Measurements from ENCODE around the gene NAP1L4.

Gene NAP1L4, protein sequence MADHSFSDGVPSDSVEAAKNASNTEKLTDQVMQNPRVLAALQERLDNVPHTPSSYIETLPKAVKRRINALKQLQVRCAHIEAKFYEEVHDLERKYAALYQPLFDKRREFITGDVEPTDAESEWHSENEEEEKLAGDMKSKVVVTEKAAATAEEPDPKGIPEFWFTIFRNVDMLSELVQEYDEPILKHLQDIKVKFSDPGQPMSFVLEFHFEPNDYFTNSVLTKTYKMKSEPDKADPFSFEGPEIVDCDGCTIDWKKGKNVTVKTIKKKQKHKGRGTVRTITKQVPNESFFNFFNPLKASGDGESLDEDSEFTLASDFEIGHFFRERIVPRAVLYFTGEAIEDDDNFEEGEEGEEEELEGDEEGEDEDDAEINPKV

DNA sequence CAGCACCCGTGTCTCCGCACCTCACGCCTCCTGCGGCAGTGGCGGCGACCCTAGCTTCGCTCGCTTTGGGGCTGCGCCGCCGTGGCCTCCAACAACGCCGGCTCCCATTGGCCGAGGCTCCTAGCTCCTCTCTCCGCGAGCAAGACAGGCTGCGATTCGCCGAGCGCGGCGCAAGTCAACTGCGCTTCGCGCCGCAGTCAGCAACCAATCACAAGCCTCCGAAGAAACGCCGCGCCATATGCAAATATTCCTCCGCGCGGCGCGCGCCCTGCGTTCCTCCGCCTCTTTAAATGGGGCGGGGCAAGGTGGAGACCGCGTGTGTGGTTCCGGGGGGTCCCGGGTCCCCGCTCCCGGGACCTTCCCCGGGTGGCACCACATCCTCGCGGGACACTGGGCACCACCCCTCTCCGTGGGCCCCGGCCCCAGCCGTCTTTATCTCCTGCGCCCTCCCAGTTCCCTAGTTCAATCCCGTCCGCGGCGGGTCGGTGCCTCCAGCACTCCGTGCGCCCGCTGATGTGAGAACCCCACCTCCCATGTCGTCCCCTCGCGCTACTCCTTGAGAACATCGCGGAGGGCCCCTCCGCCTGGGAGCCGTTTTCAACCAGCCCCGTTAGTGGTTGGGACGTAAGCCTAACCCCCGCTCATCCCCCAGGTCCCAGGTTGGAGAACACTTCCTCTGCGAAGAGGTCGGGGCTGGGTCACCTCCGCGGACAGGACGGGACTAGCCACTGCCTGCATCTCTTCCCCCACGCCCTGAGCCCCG is at the start of gene NAP1L4:
Gene NAP1L4 (minus strand): TSS at position 96 of the 763 bp plus-strand sequence. CDS start 13,109 bp downstream, outside the sequence.
- peak; percentile 95 for DNase-seq

DNA sequence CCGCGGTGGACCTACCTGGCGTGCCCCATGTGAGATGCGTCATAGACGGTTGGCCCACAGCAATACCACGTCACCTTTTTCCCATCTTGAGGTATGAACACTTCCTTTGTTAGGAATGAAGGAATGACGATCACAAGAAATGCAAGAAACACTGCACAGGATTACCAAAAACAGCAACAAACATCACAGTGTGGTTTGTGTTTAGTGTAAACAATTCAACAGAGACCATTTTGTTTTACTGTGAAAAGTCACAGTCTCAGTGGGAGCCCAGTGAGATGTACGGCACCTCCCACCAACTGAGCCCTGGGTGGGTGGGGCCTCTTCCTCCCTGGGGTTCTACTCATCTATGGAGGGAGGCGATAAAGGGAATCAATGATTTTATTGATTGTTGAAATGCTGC is 48.8 kb upstream of the NAP1L4 start:
- no peak for DNase-seq

GRCh38 chr11:3037945-3038271 is 45.8 kb upstream of the NAP1L4 start:
- DNase-seq: no peak

DNA sequence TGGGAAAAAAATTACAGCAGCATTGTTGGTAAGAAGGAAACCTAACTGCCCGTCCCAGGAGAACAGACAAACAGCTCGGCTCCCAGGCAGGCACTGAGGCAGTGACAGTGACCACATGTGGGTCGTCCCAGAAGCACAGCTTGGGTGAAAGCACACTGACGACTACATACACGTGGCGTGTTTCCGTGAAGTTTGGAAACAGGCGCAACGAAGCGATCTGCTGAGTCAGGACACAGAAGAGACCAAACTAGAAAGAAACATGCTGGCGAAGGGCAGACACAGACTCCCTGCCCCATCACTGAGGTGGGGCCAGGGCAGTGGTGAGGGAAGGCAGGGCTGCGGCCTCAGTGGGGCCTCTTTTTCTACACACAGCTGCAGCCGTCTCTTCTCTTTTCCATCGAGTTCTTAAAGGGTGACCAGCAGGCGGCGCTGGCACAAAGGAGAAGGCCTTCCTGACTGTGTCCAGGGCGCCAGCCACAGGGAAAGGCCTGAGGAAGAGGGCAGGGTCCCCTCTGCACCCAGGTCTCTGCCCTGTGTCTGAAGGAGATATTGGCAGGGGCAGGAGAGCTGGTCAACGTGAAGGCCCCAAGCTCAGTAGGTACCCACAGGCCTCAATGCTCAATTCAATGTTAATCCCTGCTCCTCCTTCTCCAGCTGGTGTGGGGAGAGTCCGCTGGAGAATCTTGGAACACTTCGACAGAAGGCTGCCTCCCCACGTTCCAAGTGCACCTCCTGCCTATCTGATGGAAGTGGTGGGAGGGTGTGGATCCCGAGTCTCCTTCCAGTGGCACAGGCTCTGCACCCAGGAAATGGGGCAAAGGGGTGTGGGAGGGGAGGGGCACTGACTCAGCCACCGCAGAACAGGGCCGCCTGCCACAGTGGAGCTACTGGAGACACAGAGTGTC is 45.2 kb upstream of the NAP1L4 start:
- peak; percentile 58 for DNase-seq

DNA sequence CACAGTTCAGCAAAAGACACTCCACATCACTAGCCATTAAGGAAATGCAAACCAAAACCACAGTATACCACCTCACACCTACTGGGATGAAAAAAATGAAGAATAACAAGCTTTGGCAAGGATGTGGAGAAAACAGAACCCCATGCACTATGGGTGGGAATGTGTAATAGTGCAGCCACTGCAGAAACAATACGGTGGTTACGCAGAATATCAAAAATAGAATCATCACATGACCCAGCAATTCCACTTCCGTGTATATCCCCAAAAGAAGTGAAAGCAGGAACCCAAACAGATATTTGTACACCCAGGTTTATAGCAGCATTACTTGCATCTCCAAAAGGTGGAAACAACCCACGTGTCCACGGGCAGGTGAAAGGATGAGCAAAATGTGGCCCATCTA is 44.3 kb upstream of the NAP1L4 start:
- DNase-seq: no peak

GRCh38 chr11:3035333-3035732 is 43.2 kb upstream of the NAP1L4 start:
- no peak for DNase-seq

DNA sequence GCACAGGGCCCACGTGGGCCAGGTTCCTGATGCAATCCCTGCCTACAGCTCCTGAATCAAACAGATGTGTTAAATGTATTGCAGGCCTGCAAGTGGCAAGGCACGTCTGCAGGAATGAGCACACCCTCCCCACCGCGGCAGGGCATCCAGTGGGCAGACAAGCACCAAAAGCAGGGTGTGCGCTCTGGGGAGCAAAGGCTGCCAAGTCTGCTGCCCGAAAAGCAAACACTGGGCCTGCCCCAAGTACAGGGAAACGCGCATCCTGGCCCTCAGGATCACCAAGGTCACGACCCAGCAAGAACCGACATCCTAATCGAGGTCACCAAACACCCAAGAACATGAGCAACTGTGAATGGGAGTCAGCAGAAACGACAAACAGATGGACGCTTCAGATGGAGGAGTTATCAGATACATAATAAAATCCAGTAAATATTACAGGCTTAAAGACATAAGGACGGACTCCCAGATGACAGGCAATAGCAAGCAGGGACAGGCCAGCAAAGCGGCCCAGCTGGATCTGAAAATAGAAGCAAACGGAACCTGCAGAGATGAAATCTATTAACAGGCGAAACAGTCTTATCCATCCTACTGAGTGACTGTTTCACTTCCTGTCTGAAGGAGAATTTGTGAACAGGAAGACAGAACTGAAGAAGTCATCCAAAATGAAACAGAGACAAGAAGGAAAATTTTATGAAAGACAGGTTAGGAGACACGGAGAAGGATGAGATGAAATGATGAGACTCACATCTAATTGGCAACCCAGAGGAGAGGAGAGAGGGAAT is 38.4 kb upstream of the NAP1L4 start:
- no peak for DNase-seq

GRCh38 chr11:3028813-3029212 is 36.7 kb upstream of the NAP1L4 start:
- DNase-seq: no peak

DNA sequence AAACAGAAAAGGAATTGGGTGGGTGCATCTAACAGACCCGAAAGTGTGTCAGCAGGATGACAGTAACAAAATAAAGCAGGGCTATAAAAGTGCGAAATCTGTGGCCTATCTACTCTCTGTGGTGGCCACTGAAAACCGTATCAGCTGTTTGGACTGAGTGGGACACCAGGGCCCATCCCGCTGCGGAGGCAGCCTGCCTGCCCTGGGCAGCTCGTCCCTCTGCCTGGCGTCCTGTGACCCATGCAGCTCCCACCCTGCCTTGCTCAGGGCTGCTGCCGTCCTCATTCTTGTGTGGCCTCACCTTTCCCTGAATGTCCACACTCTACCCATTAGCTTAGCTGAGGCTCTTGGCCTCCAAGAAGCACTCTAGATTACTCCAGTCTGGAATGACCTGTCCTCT is 34.7 kb upstream of the NAP1L4 start:
- DNase-seq: no peak

- no peak for DNase-seq
Observed at GRCh38 chr11:3022982-3023381, 30.9 kb upstream of the NAP1L4 start.

DNA sequence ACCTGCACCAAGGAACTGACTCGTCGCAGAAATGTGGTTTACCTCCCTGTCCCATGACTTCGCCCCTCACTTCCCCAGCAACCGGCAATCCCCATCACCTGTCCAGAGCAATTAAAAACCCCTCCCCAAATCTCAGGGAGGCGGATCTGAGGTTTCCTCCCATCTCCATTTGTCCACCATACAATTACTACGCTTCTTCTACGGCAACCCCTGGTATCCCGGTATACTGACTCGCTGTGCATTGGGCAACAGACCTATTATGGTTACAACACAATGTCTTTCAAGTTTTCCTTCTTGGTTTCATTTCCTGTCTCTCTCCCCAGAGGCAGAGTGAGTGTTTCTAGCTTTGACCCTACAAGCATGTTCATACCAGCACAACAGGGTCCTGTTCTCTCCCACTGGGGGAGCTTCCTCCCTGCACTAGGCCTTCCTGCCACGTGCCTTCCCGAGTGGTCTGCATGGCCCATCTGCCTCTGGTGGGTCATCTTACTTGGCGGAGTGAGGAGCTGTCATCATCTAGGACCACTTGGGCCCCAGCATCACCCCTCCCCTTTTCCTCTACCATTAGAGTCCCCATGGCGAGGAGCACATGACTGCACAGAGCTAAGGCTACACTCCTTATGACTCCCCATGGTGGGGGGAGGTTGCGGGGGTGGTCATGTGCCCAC is 30.3 kb upstream of the NAP1L4 start:
- DNase-seq: no peak

GRCh38 chr11:3021125-3021524 is 29.0 kb upstream of the NAP1L4 start:
- DNase-seq: no peak

- DNase-seq: no peak
Observed at GRCh38 chr11:3020011-3020410, 27.9 kb upstream of the NAP1L4 start.

GRCh38 chr11:3018596-3018995 is 26.5 kb upstream of the NAP1L4 start:
- no peak for DNase-seq

GRCh38 chr11:3016861-3017260 is 24.7 kb upstream of the NAP1L4 start:
- DNase-seq: no peak

DNA sequence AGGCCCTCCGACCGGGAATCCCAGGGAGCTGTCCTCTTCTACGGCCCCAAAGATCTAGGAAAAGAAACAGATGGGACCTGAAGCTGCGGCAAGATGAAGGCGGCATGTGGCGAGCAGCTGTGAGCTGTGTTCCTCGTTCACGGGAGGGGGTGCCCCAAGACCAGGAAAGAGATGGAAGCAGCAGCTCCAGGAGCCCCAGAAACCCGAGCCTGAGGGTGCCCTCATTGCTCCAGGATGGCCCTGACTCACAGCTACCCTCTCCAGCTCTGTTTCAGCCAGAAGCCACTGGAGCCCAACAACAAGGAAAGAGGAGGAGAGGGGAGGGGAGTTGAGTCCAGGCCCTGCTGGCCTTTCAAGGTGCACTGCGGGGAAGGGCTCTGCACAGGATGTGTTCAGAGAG is 23.7 kb upstream of the NAP1L4 start:
- DNase-seq: no peak

DNA sequence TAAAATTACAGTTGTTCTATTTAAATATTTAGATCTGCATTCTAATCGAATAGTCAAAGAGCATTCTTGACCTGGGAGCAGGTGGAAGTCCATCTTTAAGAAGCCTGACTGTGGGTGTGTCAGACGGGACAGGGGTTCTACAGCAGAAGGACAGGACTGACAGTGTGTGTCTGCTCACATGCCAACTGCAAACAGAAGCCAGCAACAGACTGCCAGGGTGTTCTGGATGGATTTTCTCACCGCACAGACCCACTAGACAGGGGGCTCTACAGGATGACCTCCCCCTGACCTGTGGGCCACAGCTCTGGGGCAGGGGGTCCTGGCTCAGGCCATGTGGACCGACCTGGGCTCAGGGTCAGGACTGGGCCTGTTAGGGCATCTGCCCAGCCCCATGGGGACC is 22.8 kb upstream of the NAP1L4 start:
- DNase-seq: no peak

GRCh38 chr11:3014057-3014938 is 22.2 kb upstream of the NAP1L4 start:
- no peak for DNase-seq

DNA sequence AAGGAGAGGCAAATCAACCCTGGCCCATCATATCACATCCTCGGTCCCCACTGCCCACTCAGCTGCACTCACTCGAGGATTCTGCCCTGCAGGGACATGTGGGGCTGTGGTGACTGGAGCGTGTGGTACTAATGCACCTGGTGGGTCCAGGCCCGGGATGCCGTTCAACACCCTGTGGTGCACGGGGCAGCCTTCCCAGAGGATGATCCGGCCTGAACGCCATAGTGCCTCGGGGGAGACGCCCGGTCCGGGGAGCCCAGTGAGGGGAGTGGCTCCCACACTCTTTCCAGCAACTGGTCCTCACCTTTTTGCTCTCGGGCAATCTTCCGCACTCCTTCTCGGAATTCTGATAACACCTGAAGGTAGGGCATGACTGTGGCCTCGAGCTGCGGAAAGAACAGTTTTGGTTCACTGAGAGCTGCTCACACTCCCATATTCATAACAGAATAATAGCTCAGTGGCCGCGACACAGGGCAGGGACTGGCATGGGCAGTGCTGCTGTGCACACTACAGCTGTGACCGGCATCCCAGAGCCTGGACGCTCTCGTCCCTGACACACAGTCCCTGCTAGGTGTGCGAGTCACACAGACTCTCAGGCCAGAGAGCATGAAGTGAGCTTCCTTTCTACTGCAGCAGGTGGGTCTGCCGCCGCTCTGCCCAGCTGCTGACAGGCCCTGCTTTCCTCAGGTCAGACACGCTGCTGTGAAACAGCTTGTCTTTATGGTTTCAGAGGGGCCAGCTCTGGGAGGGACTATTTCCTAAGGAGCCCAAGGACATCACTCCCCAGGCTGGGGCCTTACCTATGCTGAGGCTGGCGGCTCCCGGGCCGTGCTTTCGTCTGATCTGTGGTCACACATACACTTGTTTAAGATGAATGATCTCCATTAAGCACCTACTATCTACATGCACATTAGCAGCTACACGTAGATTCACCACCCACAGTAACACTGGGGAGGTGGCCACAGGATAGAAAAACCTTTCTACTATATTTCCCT is 20.1 kb upstream of the NAP1L4 start:
- DNase-seq: no peak
